ENCODE measurements around the gene ATXN3L.

The ATXN3L gene

GRCh38 chrX:13319953-13320352 lies at the start of gene ATXN3L:
TSS of gene ATXN3L (minus strand) at chrX:13320053. CDS start at chrX:13319934, 119 bp downstream.
- H3K36me3 ChIP-seq (ENCODE audit: insufficient read depth, low read length): no peaks in the 10 kb centered on the region
- no peak within 1 kb of the TSS for H2AFZ ChIP-seq (ENCODE audit: low read length, unreplicated experiment)
- no peaks in the 10 kb centered on the region for H3K4me1 ChIP-seq (ENCODE audit: control insufficient read depth, insufficient read depth, low read length, unreplicated experiment)
- H3K4me3 ChIP-seq (ENCODE audit: low read depth, low read length): no peak within 1 kb of the TSS
- H3K27ac ChIP-seq (ENCODE audit: low read depth, low read length): no peak within 1 kb of the TSS
- no peaks in the 10 kb centered on the region for H3K27me3 ChIP-seq (ENCODE audit: insufficient read depth, low read length)
- H3K79me2 ChIP-seq (ENCODE audit: control insufficient read depth, insufficient read depth, low read length, unreplicated experiment): no peaks in the 10 kb centered on the region

GRCh38 chrX:13369256-13370030 lies 49.6 kb upstream of the ATXN3L start:
- Histone ChIP-seq H3K27ac (ENCODE audit: low read depth, low read length) (no peak overlapping the region), H3K36me3 (ENCODE audit: insufficient read depth, low read length) (no peaks in the 10 kb centered on the region), H3K4me1 (ENCODE audit: control insufficient read depth, insufficient read depth, low read length, unreplicated experiment) (peaks cover 35% of the 10 kb centered on the region), H3K79me2 (ENCODE audit: control insufficient read depth, insufficient read depth, low read length, unreplicated experiment) (no peaks in the 10 kb centered on the region), H2AFZ (ENCODE audit: low read length, unreplicated experiment) (no peak overlapping the region), H3K4me3 (ENCODE audit: low read depth, low read length) (no peak overlapping the region), H3K27me3 (ENCODE audit: insufficient read depth, low read length) (no peaks in the 10 kb centered on the region)

- H3K79me2 ChIP-seq (ENCODE audit: control insufficient read depth, insufficient read depth, low read length, unreplicated experiment): no peaks in the 10 kb centered on the region
- H3K4me1 ChIP-seq (ENCODE audit: control insufficient read depth, insufficient read depth, low read length, unreplicated experiment): peaks cover 20% of the 10 kb centered on the region
- H2AFZ ChIP-seq (ENCODE audit: low read length, unreplicated experiment): no peak overlapping the region
- no peaks in the 10 kb centered on the region for H3K27me3 ChIP-seq (ENCODE audit: insufficient read depth, low read length)
- no peak overlapping the region for H3K27ac ChIP-seq (ENCODE audit: low read depth, low read length)
- no peak overlapping the region for H3K4me3 ChIP-seq (ENCODE audit: low read depth, low read length)
- no peaks in the 10 kb centered on the region for H3K36me3 ChIP-seq (ENCODE audit: insufficient read depth, low read length)
These were observed 48.1 kb upstream of the ATXN3L start for GRCh38 chrX:13367950-13368349.

GRCh38 chrX:13366698-13367097 lies 46.8 kb upstream of the ATXN3L start:
- Histone ChIP-seq H3K79me2 (ENCODE audit: control insufficient read depth, insufficient read depth, low read length, unreplicated experiment) (no peaks in the 10 kb centered on the region), H3K4me3 (ENCODE audit: low read depth, low read length) (no peak overlapping the region), H2AFZ (ENCODE audit: low read length, unreplicated experiment) (no peak overlapping the region), H3K27ac (ENCODE audit: low read depth, low read length) (no peak overlapping the region), H3K4me1 (ENCODE audit: control insufficient read depth, insufficient read depth, low read length, unreplicated experiment) (peaks cover 9% of the 10 kb centered on the region), H3K36me3 (ENCODE audit: insufficient read depth, low read length) (no peaks in the 10 kb centered on the region), H3K27me3 (ENCODE audit: insufficient read depth, low read length) (no peaks in the 10 kb centered on the region)

- Histone ChIP-seq H3K27me3 (ENCODE audit: insufficient read depth, low read length) (no peaks in the 10 kb centered on the region), H3K79me2 (ENCODE audit: control insufficient read depth, insufficient read depth, low read length, unreplicated experiment) (no peaks in the 10 kb centered on the region), H3K27ac (ENCODE audit: low read depth, low read length) (no peak overlapping the region), H3K4me3 (ENCODE audit: low read depth, low read length) (no peak overlapping the region), H3K4me1 (ENCODE audit: control insufficient read depth, insufficient read depth, low read length, unreplicated experiment) (no peaks in the 10 kb centered on the region), H3K36me3 (ENCODE audit: insufficient read depth, low read length) (no peaks in the 10 kb centered on the region), H2AFZ (ENCODE audit: low read length, unreplicated experiment) (no peak overlapping the region)
These were observed 45.3 kb upstream of the ATXN3L start for GRCh38 chrX:13365161-13365560.

GRCh38 chrX:13364230-13364857 lies 44.5 kb upstream of the ATXN3L start:
- H3K27ac ChIP-seq (ENCODE audit: low read depth, low read length): no peak overlapping the region

GRCh38 chrX:13360146-13360545 lies 40.3 kb upstream of the ATXN3L start:
- Histone ChIP-seq H3K4me3 (ENCODE audit: low read depth, low read length) (no peak overlapping the region), H3K4me1 (ENCODE audit: control insufficient read depth, insufficient read depth, low read length, unreplicated experiment) (peaks cover 9% of the 10 kb centered on the region), H3K79me2 (ENCODE audit: control insufficient read depth, insufficient read depth, low read length, unreplicated experiment) (no peaks in the 10 kb centered on the region), H3K36me3 (ENCODE audit: insufficient read depth, low read length) (no peaks in the 10 kb centered on the region), H3K27ac (ENCODE audit: low read depth, low read length) (no peak overlapping the region), H2AFZ (ENCODE audit: low read length, unreplicated experiment) (no peak overlapping the region), H3K27me3 (ENCODE audit: insufficient read depth, low read length) (no peaks in the 10 kb centered on the region)

More at GRCh38 chrX:13364230-13364857, 44.5 kb upstream of the ATXN3L start:
- no peaks in the 10 kb centered on the region for H3K27me3 ChIP-seq (ENCODE audit: insufficient read depth, low read length)
- no peaks in the 10 kb centered on the region for H3K4me1 ChIP-seq (ENCODE audit: control insufficient read depth, insufficient read depth, low read length, unreplicated experiment)
- no peaks in the 10 kb centered on the region for H3K79me2 ChIP-seq (ENCODE audit: control insufficient read depth, insufficient read depth, low read length, unreplicated experiment)
- no peaks in the 10 kb centered on the region for H3K36me3 ChIP-seq (ENCODE audit: insufficient read depth, low read length)
- no peak overlapping the region for H3K4me3 ChIP-seq (ENCODE audit: low read depth, low read length)
- H2AFZ ChIP-seq (ENCODE audit: low read length, unreplicated experiment): peak overlapping the region; percentile 6

GRCh38 chrX:13357925-13358324 lies 38.1 kb upstream of the ATXN3L start:
- Histone ChIP-seq H3K27ac (ENCODE audit: low read depth, low read length) (no peak overlapping the region), H3K4me3 (ENCODE audit: low read depth, low read length) (no peak overlapping the region), H3K36me3 (ENCODE audit: insufficient read depth, low read length) (no peaks in the 10 kb centered on the region), H3K4me1 (ENCODE audit: control insufficient read depth, insufficient read depth, low read length, unreplicated experiment) (peaks cover 9% of the 10 kb centered on the region), H3K79me2 (ENCODE audit: control insufficient read depth, insufficient read depth, low read length, unreplicated experiment) (no peaks in the 10 kb centered on the region), H3K27me3 (ENCODE audit: insufficient read depth, low read length) (no peaks in the 10 kb centered on the region), H2AFZ (ENCODE audit: low read length, unreplicated experiment) (peak overlapping the region; percentile 91)

- Histone ChIP-seq H3K27me3 (ENCODE audit: insufficient read depth, low read length) (no peaks in the 10 kb centered on the region), H3K27ac (ENCODE audit: low read depth, low read length) (no peak overlapping the region), H3K79me2 (ENCODE audit: control insufficient read depth, insufficient read depth, low read length, unreplicated experiment) (no peaks in the 10 kb centered on the region), H3K4me3 (ENCODE audit: low read depth, low read length) (no peak overlapping the region), H3K36me3 (ENCODE audit: insufficient read depth, low read length) (no peaks in the 10 kb centered on the region), H3K4me1 (ENCODE audit: control insufficient read depth, insufficient read depth, low read length, unreplicated experiment) (no peaks in the 10 kb centered on the region), H2AFZ (ENCODE audit: low read length, unreplicated experiment) (no peak overlapping the region)
These were observed 26.8 kb upstream of the ATXN3L start for GRCh38 chrX:13346646-13347045.

- H3K27ac ChIP-seq (ENCODE audit: low read depth, low read length): no peak overlapping the region
- no peaks in the 10 kb centered on the region for H3K79me2 ChIP-seq (ENCODE audit: control insufficient read depth, insufficient read depth, low read length, unreplicated experiment)
- no peaks in the 10 kb centered on the region for H3K4me1 ChIP-seq (ENCODE audit: control insufficient read depth, insufficient read depth, low read length, unreplicated experiment)
- no peaks in the 10 kb centered on the region for H3K27me3 ChIP-seq (ENCODE audit: insufficient read depth, low read length)
- no peak overlapping the region for H3K4me3 ChIP-seq (ENCODE audit: low read depth, low read length)
- no peaks in the 10 kb centered on the region for H3K36me3 ChIP-seq (ENCODE audit: insufficient read depth, low read length)
- H2AFZ ChIP-seq (ENCODE audit: low read length, unreplicated experiment): no peak overlapping the region
These were observed 25.6 kb upstream of the ATXN3L start for GRCh38 chrX:13345438-13345837.

- Histone ChIP-seq H3K27ac (ENCODE audit: low read depth, low read length) (no peak overlapping the region), H3K36me3 (ENCODE audit: insufficient read depth, low read length) (no peaks in the 10 kb centered on the region), H3K79me2 (ENCODE audit: control insufficient read depth, insufficient read depth, low read length, unreplicated experiment) (no peaks in the 10 kb centered on the region), H3K27me3 (ENCODE audit: insufficient read depth, low read length) (no peaks in the 10 kb centered on the region), H2AFZ (ENCODE audit: low read length, unreplicated experiment) (no peak overlapping the region), H3K4me1 (ENCODE audit: control insufficient read depth, insufficient read depth, low read length, unreplicated experiment) (no peaks in the 10 kb centered on the region), H3K4me3 (ENCODE audit: low read depth, low read length) (no peak overlapping the region)
These were observed 25.2 kb upstream of the ATXN3L start for GRCh38 chrX:13345037-13345436.

Measured in ACC112 (cell line).